PC-3 (cell line): ENCODE data around the gene CABLES1. TPM values are rescaled to one million over a fixed set of nuclear protein-coding genes. Genes with fewer than 3 reads are reported as not detected.
"Not testable (repeated sequence)": the region's sequence is repeated elsewhere in the genome, so short reads cannot be mapped to it uniquely, and the experiment has no call there.

Experiments used
- ATAC-seq: fragments of 200-7000 bp; cut with Tn5 transposase; 2 replicates; pipeline ENCODE4 v1.9.1; 2020; ENCODE audit warnings: mild to moderate bottlenecking, moderate library complexity
- BruUV-seq: library from RNA; stranded (reverse); fragments of 400-500 nt; replicated peaks from 2 replicates; lab custom pipeline; 2021; lab: Mats Ljungman, UMichigan
- CTCF ChIA-PET: fragments of 300-600 bp; sonication (Branson Sonifier 250); formaldehyde crosslinking; loops from one replicate; lab custom pipeline; 2022; ENCODE audit warnings: antibody characterized with exemption; lab: Charles Lee
- POLR2A ChIA-PET: fragments of 300-600 bp; sonication (Branson Sonifier 250); formaldehyde crosslinking; loops from one replicate; lab custom pipeline; 2022; ENCODE audit warnings: antibody characterized with exemption; ENCODE audit not compliant: unreplicated experiment; lab: Charles Lee
- DNase-seq: peaks from one replicate; pipeline ENCODE4 v3.0.0-alpha.2; 2015
- H2AFZ ChIP-seq: fragments of 300-600 bp; sonication (generic); 2 replicates; pipeline ENCODE4 v1.6.0; 2016; ENCODE audit warnings: antibody characterized with exemption, low read length
- H3F3A ChIP-seq: fragments of 300-600 bp; sonication (generic); one replicate; pipeline ENCODE4 v1.6.0; 2017; ENCODE audit warnings: antibody characterized with exemption, low read length, control low read depth, mild to moderate bottlenecking; ENCODE audit not compliant: unreplicated experiment
- H3K27ac ChIP-seq: fragments of 300-600 bp; sonication (generic); 2 replicates; pipeline ENCODE4 v1.5.1; 2016; ENCODE audit warnings: mild to moderate bottlenecking, low read length
- H3K27me3 ChIP-seq: fragments of 300-600 bp; sonication (generic); 2 replicates; pipeline ENCODE4 v1.6.1; 2016; ENCODE audit warnings: low read length, mixed read lengths
- H3K36me3 ChIP-seq: fragments of 300-600 bp; sonication (generic); 2 replicates; pipeline ENCODE4 v1.6.1; 2016; ENCODE audit warnings: low read depth, mixed run types, low read length, mixed read lengths
- H3K4me1 ChIP-seq: fragments of 300-600 bp; sonication (generic); 2 replicates; pipeline ENCODE4 v1.5.1; 2016; ENCODE audit warnings: low read length; ENCODE audit not compliant: insufficient read depth
- H3K4me2 ChIP-seq: fragments of 300-600 bp; sonication (generic); 2 replicates; pipeline ENCODE4 v1.6.0; 2016; ENCODE audit warnings: low read length
- H3K4me3 ChIP-seq: fragments of 300-600 bp; sonication (generic); 2 replicates; pipeline ENCODE4 v1.5.1; 2016; ENCODE audit warnings: mild to moderate bottlenecking, low read length, mixed read lengths
- H3K79me2 ChIP-seq: fragments of 300-600 bp; sonication (generic); 2 replicates; pipeline ENCODE4 v1.6.1; 2017; ENCODE audit warnings: low read length, mixed read lengths
- H3K9ac ChIP-seq: fragments of 300-600 bp; sonication (generic); 2 replicates; pipeline ENCODE4 v1.6.0; 2016; ENCODE audit warnings: mild to moderate bottlenecking, low read length
- H3K9me2 ChIP-seq: fragments of 300-600 bp; sonication (generic); replicated peaks from 2 replicates; pipeline ENCODE4 v1.6.1; 2016; ENCODE audit warnings: mixed run types, low read length, mixed read lengths
- H3K9me3 ChIP-seq: fragments of 300-600 bp; sonication (generic); 2 replicates; pipeline ENCODE4 v1.6.1; 2016; ENCODE audit warnings: low read length, mixed read lengths
- H4K20me1 ChIP-seq: fragments of 300-600 bp; sonication (generic); 2 replicates; pipeline ENCODE4 v1.6.1; 2016; ENCODE audit warnings: low read length, mixed read lengths
- CTCF ChIP-seq: fragments of 300-600 bp; sonication (generic); conservative IDR thresholded peaks from 2 replicates; pipeline ENCODE4 v1.5.1; 2017; ENCODE audit warnings: antibody characterized with exemption, low read depth, mild to moderate bottlenecking, low read length
- EZH2 ChIP-seq: fragments of 300-600 bp; sonication (generic); IDR thresholded peaks from one replicate; pipeline ENCODE4 v1.6.1; 2017; ENCODE audit warnings: antibody characterized with exemption, mild to moderate bottlenecking, low read length; ENCODE audit not compliant: unreplicated experiment
- EZH2phosphoT487 ChIP-seq: fragments of 300-600 bp; sonication (generic); IDR thresholded peaks from 2 replicates; pipeline ENCODE4 v1.6.1; 2018; ENCODE audit warnings: mild to moderate bottlenecking, antibody characterized with exemption, low read length, borderline replicate concordance
- intact Hi-C: fragments of 100-400 bp; cut with micrococcal nuclease; formaldehyde crosslinking; loops from 2 replicates; pipeline ENCODE4 v1.9.0; 2023
- total RNA-seq: library from RNA; depleted of rRNA; stranded (reverse); fragments of >200 nt; gene quantifications from 2 replicates; pipeline ENCODE4 v1.2.3, GENCODE V29; 2014

Gene CABLES1
- total RNA-seq, 1 experiment from 2014 or later = 18.6 TPM

GRCh38 chr18:23108496-23108895 is 26.8 kb upstream of the CABLES1 start:
- Histone ChIP-seq H3K27ac (peak overlapping the region; percentile 99), H3K4me2 (no peak overlapping the region), H3K36me3 (no peaks in the 10 kb centered on the region), H3K4me1 (peaks cover 39% of the 10 kb centered on the region), H3K79me2 (no peaks in the 10 kb centered on the region), H2AFZ (no peak overlapping the region), H3K9me2 (no peaks in the 10 kb centered on the region), H3K9ac (peak overlapping the region; percentile 88), H3K9me3 (no peaks in the 10 kb centered on the region), H3K27me3 (no peaks in the 10 kb centered on the region), H3K4me3 (no peak overlapping the region), H3F3A (no peaks in the 10 kb centered on the region), H4K20me1 (no peaks in the 10 kb centered on the region)
- no peak for TF ChIP-seq EZH2phosphoT487
- no peak for TF ChIP-seq EZH2
- TF ChIP-seq CTCF = no peak
- ChIA-PET POLR2A (no interaction called here), CTCF (no interaction called here)
- no TSS peak for BruUV-seq
- DNase-seq (peak; percentile 45), ATAC-seq (no peak)
- intact Hi-C loops = no loop called here

GRCh38 chr18:23109163-23109562 is 26.1 kb upstream of the CABLES1 start:
- H3K9me3 ChIP-seq, DNase-seq, H3K79me2 ChIP-seq, H2AFZ ChIP-seq, intact Hi-C loops, H3K36me3 ChIP-seq, H3K27me3 ChIP-seq, H3F3A ChIP-seq, H4K20me1 ChIP-seq, POLR2A ChIA-PET, BruUV-seq, CTCF ChIA-PET, ATAC-seq, H3K9me2 ChIP-seq, H3K9ac ChIP-seq, H3K4me3 ChIP-seq, H3K4me2 ChIP-seq: not testable (repeated sequence)
- Histone ChIP-seq H3K4me1 (peaks cover 40% of the 10 kb centered on the region), H3K27ac (peak overlapping the region; percentile 8)

GRCh38 chr18:23113576-23113975 is 21.7 kb upstream of the CABLES1 start:
- ChIA-PET POLR2A (no interaction called here), CTCF (no interaction called here)
- BruUV-seq = no TSS peak
- Histone ChIP-seq H3K79me2 (no peaks in the 10 kb centered on the region), H3K9me2 (no peaks in the 10 kb centered on the region), H3K36me3 (no peaks in the 10 kb centered on the region), H3K4me3 (no peak overlapping the region), H2AFZ (no peak overlapping the region), H3K9me3 (no peaks in the 10 kb centered on the region), H3K27me3 (no peaks in the 10 kb centered on the region), H3K4me2 (no peak overlapping the region), H4K20me1 (no peaks in the 10 kb centered on the region), H3F3A (no peaks in the 10 kb centered on the region), H3K4me1 (peaks cover 26% of the 10 kb centered on the region), H3K9ac (no peak overlapping the region), H3K27ac (no peak overlapping the region)
- intact Hi-C loops = no loop called here
- no peak for ATAC-seq
- TF ChIP-seq CTCF (no peak), EZH2phosphoT487 (no peak), EZH2 (no peak)
- no peak for DNase-seq
